Measurements from ENCODE around the gene SAP30BP.

DNA sequence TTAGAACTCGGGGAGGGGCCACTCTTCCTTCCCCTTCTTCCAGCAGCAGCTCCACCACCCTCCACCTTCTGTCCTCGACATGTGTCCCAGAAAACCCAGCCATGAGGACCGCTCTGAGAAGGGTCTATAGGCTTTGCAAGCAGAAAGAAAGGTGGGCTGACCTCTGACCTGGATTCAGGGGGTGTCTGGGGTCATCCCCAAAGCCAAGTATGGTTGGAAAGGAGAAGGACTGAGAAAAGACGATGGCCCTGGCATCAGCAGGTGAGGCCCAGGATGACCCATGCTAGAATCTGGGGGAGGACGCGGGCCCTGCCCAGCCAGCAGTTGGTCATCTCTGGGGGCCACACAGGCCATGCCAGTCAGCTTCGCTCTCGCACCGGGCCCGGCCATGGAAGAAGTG is 40.0 kb upstream of the SAP30BP start:
- TF ChIP-seq, protein P1, sequence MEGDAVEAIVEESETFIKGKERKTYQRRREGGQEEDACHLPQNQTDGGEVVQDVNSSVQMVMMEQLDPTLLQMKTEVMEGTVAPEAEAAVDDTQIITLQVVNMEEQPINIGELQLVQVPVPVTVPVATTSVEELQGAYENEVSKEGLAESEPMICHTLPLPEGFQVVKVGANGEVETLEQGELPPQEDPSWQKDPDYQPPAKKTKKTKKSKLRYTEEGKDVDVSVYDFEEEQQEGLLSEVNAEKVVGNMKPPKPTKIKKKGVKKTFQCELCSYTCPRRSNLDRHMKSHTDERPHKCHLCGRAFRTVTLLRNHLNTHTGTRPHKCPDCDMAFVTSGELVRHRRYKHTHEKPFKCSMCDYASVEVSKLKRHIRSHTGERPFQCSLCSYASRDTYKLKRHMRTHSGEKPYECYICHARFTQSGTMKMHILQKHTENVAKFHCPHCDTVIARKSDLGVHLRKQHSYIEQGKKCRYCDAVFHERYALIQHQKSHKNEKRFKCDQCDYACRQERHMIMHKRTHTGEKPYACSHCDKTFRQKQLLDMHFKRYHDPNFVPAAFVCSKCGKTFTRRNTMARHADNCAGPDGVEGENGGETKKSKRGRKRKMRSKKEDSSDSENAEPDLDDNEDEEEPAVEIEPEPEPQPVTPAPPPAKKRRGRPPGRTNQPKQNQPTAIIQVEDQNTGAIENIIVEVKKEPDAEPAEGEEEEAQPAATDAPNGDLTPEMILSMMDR (IDR thresholded peaks at IDR 0.05; ENCODE audit: control extremely low read depth in 1 of 3, insufficient read depth in 1 of 3, low read depth in 1 of 3, low read length in 3 of 3), result no peak
- TF ChIP-seq JUND (IDR thresholded peaks at IDR 0.05; ENCODE audit: low read length), result no peak
- TF ChIP-seq SRF (IDR thresholded peaks at IDR 0.05; ENCODE audit: low read depth, low read length), result no peak
- no peak for TF ChIP-seq HDAC2 (IDR thresholded peaks at IDR 0.05; ENCODE audit: borderline replicate concordance in 1 of 2, low read depth in 2 of 2, low read length in 2 of 2)
- TF ChIP-seq EGR1 (IDR thresholded peaks at IDR 0.05; ENCODE audit: borderline replicate concordance, low read depth, low read length), result no peak
- no peak for TF ChIP-seq EZH2 (IDR thresholded peaks at IDR 0.05; ENCODE audit: low read depth, low read length, severe bottlenecking)
- TF ChIP-seq SP4 (IDR thresholded peaks at IDR 0.05; ENCODE audit: low read length), result no peak
- TF ChIP-seq, protein P2, sequence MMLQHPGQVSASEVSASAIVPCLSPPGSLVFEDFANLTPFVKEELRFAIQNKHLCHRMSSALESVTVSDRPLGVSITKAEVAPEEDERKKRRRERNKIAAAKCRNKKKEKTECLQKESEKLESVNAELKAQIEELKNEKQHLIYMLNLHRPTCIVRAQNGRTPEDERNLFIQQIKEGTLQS (IDR thresholded peaks at IDR 0.05; ENCODE audit: insufficient read depth, low read depth, low read length), result no peak
- TF ChIP-seq TAF1 (IDR thresholded peaks at IDR 0.05; ENCODE audit: low read depth, low read length), result no peak
- no peak for TF ChIP-seq POLR2AphosphoS5 (IDR thresholded peaks at IDR 0.05; ENCODE audit: low read depth, low read length)
- no peak for TF ChIP-seq RAD21 (IDR thresholded peaks at IDR 0.05 in 1 of 2, conservative IDR thresholded peaks at IDR 0.05 in 1 of 2; ENCODE audit: low read depth in 2 of 2, low read length in 2 of 2)
- no peak for TF ChIP-seq CBX5 (IDR thresholded peaks at IDR 0.05; ENCODE audit: low read depth, low read length)
- TF ChIP-seq POLR2A (IDR thresholded peaks at IDR 0.05; ENCODE audit: control extremely low read depth in 1 of 2, low read depth in 2 of 2, low read length in 2 of 2), result no peak

Measured in H1 (cell line).